ENCODE measurements around the gene CHST3.

The CHST3 gene

DNA sequence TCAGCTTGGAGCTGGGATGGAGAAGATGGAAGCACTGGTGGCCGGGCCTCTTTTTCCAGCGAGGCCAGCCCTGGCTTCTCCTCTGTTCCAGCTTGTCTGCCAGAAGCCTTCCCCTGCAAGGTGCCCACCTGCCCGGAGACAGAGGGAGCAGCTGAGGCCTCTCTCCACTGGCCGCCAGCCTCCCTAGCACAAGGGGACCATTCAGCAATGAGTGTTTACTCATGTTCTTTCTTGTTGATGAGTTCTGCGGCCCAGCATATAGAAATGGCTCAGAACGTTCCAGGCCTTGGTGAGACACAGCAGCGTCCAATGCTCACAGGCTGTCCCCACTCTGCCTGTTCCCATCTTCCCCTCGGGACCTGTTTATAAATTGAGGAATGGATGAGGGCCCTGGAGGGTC is 47.3 kb downstream of the CHST3 start:
- DNase-seq (ENCODE audit: low read depth), result no peak

DNA sequence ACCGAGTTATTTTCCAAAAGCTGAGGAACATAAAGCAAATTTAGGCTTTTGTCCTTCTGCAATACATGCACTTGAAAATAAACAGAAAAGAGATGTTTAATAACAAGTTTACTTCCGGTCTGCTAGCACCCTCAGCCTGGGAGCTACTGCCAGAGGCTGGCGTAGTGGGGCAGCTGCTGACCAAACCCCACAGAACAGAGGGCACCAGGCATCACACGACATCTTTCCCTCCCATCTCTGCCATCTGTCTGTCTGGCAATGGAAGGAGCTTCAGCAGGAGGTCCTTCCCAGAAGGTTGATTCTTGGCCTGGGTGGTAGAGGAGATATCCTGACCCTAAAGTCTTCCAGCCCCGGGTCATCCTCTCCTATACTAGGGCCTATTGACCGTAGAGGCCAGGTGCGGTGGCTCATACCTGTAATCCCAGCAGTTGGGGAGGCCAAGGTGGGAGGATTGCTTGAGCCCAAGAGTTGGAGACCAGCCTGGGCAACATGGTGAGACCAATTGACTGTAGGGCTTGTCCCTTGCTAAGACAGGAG is 47.8 kb downstream of the CHST3 start:
- DNase-seq (ENCODE audit: low read depth), result no peak

DNA sequence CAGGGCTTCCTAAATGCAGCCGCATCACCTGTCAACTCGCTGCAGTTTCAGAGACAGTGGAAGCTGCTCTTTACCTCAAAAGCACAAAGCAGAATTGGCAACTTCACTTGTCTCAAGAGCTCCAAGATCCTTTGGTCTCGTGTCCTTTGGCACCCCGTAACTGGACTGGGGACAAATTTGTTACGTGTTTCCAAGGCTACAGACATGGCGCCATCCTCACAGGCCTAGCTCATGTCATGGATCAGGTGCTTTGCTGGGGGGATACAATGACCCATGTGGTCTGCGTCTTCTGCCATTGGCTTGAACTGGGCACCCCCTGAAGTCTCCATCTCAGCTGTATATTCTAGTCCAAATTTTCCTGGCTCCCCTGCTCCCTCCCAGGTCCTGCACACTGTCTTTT is 48.6 kb downstream of the CHST3 start:
- DNase-seq (ENCODE audit: low read depth), result no peak

DNA sequence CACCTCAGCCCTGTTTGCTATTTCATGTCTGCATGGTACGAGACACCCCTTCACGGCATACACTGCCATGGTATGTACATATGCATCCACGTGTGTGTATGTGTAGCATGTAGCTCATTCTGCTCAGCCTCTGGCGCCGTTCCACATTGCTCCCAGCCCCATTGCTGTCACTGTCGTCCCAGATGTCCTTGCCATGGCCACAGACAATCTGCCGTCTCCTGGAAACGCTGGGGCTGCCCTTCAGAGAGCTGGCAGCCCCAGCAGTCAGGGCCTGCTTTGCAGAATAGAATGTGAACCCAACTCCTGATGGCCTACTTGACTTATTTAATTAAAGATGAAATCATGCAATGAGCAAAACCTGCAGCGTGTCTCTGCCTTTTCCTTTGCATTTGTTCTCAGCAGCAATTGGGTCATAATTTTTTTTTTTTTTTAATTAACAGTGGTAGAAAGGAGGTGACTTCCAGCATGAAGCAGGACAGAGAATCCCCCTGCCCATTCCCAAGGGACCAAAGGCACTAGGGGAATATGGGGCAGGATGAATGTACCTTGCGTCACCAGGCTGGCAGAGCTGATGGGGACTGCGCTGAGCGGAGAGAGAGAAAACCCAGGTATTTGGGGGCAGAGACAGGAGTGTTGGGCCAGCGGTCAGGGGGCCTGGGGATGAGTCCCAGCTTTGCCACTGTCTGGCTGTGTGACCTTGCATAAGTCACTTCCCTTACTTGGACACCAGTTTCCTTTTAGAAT is 49.2 kb downstream of the CHST3 start:
- DNase-seq (ENCODE audit: low read depth), result no peak

DNA sequence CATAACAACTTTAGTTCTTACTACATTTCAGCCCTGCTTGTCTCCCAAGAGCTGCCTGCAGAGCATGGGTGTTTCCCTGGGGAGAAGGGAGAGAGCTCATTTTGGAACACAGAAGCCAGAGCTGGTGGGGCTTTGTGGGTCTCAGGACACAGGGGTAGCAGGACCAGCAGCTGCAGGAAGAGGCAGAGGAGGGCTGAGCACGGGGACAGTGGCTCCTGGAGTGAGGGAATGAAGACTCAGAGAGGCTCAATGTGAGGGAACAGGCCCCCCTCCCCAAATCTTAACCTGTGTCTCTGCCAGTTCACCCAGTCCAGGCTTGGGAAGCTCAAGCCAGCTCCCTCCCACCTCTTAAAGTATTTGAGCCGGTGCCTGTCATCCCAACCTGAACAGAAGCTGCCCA is 50.0 kb downstream of the CHST3 start:
- no peak for DNase-seq (ENCODE audit: low read depth)

DNA sequence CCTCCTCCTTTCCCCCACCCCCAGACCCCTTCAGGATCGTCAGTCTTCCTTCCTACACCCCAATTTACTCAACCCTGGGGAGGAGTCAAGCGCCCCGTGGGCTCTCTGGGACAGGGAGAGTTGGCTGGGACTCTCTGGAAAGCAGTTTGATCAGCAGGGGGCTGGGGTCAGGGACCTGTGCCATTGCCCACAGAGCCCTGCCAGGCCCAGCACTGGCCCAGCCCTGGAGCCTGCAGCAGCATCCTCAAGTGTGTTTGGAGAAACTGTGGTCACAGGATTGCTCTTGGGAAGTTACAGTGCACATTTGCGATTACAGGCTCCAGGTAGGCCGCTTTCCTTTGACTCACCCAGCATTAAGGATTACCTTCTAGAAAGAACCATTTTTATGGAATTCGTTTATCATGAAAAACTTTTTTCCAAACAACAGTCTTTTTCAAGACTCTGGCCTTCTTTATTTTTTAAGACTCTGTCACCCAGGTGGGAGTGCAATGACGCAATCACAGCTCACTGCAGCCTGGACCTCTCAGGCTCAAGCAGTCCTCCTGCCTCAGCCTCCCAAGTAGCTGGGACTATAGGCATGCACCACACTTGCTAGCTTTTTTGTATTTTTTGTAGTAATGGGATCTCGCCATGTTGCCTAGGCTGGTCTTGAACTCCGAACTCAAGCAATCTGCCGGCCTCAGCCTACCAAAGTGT is 50.7 kb downstream of the CHST3 start:
- DNase-seq (ENCODE audit: low read depth), result no peak

DNA sequence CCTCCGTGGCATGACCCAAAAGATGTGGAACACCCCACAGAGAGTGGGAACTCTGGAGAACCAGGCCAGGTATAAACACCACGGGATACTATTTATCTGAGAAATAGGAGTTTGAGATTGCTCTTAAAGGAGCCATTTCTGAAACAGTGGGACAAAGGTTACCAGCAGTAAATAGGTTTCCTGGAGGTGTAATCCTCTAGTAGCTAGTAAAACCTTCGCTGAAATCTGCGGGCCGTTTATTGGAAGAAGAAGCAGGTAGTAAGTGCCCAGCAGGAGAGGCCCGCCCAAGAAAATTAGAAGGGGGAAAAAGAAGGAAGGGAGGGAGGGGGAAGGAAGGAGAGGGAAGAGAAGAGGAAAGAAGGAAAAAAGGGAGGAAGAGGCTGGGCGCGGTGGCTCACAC is 51.6 kb downstream of the CHST3 start:
- no peak for DNase-seq (ENCODE audit: low read depth)

DNA sequence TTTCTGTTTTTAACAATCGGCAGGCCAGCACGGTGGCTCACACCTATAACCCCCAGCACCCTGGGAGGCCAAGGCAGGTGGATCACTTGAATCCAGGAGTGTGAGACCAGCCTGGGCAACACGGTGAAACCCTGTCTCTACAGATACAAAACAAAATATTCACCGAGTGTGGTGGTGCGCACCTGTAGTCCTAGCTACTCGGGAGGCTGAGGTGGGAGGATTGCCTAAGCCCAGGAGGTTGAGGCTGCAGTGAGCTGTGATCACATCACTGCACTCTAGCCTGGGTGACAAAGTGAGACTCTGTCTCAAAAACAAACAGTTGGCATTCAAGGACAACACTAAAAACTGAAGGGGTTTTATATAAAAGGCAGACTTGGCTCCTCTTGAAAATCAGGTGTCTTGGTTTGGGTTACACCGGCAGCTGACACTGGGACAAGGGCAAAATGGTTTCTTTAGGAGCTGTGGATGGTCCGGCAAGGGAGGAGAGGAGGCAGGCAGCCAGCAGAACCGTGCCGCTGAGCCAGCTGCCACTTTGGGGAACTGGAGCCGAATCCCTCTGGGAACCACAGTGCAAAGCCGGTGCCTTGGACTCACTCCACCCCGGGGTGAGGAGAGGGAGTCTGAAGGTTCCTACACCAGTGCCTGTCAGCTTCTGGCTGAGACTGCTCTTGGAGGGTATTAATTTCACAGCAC is 52.6 kb downstream of the CHST3 start:
- DNase-seq (ENCODE audit: low read depth), result no peak

DNA sequence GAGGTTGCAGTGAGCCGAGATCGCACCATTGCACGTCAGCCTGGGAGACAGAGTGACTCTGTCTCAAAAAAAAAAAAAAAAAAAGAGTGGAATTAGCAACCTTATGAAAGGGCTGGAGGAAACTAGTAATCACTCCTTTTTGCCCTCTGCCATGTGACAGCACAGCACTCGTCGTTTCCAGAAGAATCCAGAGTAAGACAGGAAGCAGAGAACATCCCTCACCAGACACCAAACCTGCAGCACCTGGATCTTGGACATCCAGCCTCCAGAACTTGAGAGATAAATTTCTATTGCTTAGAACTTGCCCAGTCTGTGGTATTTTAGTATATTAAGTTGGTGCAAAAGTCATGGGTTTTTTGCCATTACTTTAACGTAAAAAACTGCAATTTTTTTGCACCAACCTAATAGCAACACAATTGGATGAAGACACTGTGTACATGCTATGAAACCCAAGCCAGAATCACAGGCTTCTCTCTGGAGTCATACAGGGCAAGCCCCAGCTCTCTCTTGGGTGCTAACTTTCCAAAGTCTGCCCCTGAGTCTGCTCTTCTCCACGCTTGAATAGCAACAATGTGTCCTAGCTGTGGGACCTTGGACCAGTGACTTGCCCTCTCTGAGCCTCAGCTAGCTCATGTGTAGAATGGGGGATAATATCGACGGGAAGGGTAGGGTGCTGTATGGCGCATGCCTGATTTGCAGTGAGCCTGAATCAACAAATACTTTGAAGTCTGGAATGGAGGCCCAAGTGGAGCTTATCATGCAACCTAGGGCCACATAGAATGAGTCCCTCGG is 55.1 kb downstream of the CHST3 start:
- no peak for DNase-seq (ENCODE audit: low read depth)

DNA sequence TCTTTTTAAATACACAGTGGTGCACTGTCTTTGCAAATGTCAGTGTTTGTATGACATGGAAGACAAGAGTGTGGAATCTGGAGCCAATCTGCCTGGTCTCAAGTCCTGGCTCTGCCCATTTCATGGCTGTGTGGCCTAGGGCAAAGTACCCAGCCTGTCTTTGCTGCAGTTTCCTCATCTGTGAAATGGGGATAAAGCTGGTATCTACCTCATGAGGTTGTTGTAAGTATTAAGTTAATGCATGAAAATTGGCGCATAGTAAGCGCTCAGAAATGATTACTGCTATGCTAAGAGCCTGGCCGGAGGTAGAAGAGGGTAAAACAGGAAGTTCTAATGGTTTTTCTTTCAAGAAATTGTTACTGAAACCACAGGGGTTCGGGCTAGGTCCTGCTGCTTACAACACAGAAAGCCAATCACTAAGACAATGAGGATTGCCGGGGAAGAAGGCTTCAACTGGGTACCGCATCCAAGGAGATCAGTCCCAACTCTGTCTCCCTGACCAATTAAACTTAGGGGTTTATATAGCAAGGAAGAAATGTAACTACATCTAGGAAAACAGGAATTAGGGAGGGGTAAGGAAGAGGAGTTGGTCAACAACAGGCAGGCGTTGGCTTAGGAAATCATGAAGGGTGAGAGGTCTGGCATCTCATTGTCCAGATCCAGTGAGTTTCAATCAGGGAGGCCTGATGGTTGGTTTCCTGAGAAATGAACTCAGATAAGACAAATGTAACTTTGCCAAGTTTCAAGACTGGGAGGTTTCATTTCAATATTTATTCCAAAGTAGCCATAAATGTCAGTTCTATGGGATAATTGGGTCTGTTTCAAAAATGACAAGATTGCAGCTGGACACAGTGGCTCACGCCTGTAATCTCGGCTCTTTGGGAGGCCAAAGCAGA is 57.0 kb downstream of the CHST3 start:
- DNase-seq (ENCODE audit: low read depth), result no peak

DNA sequence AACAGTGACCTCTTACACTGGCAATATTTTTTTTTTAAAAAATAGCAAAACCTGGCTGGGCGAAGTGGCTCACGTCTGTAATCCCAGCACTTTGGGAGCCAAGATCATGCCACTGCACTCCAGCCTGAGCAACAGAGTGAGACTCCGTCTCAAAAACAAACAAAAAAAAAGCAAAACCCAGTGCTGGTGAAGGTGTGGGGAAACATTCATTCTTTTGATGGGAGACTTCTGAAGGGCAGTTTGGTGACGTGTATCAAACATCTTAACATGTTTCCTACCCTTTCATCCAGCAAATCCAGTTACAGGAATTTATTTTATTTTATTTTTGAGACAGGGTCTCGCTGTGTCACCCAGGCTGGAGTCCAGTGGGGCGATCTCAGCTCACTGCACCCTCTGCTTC is 58.0 kb downstream of the CHST3 start:
- no peak for DNase-seq (ENCODE audit: low read depth)

DNA sequence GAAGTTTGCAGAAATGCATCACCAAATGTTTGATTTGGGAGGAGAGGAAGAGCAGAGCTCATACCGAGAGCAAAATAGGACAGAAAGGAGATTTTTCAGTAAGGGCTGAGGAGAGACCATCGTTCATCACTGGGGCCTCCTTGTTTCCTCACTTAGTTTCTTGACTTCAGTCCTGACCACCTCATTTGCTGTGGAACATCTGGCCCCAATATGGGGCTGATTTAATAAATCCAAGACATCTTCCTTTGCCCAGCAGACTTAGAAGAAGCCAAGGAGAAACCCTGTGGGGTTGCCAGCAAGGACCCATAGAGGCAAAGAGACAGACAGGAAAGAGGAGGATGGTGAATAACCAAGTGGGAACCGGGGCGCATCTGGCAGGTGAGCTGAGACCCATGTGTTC is 60.4 kb downstream of the CHST3 start:
- DNase-seq (ENCODE audit: low read depth), result no peak

DNA sequence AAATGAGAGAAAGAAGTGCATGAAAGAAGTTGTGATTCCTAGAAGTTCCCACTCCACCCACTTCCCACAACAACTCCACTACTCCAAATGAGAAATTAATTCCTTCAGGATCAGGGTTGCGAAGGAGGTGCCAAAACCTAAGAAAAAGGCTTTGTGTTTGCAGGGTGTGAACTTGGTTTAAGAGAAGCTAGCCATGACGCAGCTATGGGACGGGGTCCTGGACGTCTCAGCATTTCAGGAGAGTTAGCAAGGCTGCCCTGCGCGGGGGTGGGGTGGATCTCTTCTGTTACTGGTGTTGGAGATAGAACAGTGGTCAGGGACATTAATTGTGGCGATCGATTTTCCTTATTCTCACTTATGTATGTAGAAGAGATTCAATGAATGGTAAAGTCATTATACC is 61.2 kb downstream of the CHST3 start:
- no peak for DNase-seq (ENCODE audit: low read depth)

DNA sequence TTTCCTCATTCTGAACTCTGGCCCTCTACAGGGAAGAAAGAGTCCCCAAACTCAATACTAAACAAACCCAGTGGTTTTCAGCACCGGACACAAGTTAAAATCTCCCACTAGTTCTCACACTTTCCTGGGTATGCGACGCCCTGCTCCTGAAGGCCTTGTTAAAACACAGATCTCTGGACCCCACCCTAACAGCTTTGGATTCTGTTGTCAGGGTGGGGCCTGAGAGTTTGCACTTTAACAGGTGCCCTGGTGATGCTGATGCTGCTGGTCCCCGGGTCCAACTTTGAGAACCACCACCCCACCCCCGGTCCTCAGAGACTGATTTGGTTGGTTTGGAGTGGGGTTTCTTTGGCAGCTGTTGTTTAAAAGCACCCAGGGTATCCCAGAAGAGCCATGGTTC is 61.6 kb downstream of the CHST3 start:
- DNase-seq (ENCODE audit: low read depth), result no peak

DNA sequence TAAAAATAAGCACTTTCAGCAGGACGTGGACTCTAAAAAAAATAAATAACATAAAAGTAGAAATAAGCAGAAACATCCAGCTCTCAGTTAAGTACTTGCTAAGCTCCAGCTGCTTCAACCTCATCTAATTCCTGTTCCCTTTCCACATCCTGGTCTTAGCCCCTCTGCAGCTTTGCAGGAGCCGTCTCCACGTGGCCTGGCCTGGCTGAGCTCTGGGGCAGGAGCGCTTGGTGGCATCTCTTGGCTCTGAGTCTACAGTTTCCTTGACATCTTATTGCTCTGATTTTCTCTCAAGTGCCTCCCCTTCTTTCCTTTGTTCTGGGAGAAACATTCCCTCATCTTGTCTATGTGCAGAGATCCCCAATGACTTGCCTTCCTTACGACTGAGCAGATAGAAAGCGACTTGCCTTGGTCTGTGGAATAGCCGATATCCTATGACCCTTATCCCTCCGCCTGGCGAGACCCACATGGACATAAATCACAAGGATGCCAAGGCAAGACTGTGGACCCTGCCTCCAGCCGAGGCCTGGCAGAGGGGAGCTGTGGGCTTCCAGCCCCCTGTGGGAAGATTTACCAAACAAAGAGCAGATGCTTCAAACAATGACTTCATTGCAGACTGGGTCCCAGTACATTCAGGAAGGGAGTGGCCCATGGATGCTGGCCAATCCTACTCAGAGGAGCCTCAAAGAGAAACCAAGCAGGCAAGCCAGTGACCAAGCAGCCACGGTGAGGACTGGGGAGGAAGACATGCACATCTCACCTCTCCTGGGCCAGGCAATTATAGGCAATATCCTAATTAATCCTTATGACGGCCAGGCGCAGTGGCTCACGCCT is 62.3 kb downstream of the CHST3 start:
- no peak for DNase-seq (ENCODE audit: low read depth)

DNA sequence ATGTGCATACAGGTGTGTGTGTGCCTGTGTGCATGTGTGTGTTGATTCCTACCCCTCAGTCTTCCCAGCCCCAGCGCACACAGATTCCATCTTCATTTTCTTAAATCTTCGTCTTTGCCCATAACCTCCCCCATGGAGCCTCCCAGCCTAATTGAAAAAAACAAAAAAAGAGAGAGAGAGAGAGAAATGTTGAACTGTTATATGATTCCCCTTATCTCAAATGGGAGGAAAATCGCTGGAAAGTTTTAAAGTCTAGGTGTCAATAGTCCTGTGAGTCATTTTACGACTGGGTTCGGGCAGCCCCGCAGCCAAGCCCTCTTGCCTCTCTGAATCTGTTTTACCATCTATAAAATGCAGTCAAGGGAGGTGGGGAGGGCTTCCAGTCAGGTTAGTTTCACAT is 63.3 kb downstream of the CHST3 start:
- DNase-seq (ENCODE audit: low read depth), result no peak

DNA sequence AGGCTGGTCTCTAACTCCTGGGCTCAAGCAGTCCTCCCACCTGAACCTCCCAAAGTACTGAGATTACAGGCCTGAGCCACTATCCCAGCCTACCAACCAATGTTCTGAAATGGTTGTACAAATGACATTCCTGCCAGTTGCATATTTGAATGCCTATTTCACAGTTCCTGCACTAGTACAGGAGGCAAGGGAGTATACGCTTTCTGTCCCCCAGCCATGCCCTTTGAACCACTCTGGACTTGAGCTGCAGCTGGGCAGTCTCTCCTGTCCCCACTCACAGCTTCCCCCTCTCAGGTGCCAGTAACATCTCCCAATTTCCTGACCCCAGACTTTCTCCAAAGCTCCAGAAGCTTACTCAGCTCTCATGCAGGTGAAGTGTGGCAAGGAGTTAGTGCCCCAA is 65.2 kb downstream of the CHST3 start:
- DNase-seq (ENCODE audit: low read depth), result no peak

DNA sequence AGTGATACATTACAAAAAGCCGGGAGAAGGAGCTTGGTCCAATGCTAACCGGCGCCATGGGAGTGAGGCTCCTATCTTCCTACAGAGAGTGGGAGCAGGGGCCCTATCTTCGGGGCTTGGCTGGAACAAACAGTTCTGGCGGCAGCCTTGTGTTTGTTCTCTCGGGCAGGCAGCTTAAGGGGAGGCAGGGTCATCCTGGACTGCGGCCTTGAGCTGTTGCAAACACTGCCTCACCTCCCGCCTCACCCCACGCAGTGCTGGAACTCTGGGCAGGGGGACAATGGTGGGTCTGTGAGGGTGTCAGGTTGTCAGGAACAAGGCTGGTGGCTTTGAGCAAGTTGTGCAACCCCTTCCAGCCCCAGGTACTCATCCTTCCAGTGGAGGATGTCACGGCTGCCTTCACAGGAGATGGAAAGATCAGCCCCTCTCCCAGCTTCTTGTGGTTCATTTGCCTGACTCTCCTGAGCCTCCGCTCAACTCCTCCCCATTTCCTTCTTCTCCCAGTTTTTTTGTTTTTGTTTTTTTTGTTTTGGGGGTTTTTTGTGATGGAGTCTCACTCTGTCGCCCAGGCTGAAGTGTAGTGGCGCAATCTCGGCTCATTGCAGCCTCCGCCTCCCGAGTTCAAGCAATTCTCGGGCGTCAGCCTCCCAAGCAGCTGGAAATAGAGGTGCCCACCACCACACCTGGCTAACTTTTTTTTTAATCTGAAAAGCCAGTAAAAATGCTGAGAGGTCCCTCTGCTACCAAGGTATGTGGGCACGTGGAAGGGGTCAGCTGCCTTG is 66.8 kb downstream of the CHST3 start:
- DNase-seq (ENCODE audit: low read depth), result no peak

DNA sequence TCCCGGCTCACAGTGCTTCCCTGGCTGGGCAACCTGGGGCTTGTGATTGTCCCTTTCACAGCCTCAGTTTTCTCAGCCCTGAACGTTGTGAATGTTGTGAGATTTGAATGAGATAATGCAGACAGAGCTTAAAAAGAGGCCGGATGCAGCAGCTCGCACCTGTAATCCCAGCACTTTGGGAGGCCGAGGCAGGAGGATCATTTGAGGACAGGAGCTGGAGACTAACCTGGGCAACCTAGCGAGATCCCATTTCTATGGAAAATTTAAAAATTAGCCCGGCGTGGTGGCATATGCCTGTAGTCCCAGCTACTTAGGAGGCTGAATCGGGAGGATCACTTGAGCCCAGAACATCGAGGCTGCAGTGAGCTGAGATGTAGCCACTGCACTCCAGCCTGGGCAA is 67.5 kb downstream of the CHST3 start:
- no peak for DNase-seq (ENCODE audit: low read depth)

Data from non-pigmented ciliary epithelial cell (primary cell).